Thyroid gland (tissue), 4 donors: ENCODE measurements around the gene CNRIP1. TPM values are rescaled to one million over a fixed set of nuclear protein-coding genes. Genes with fewer than 3 reads are reported as not detected.

Experiments
- DNase-seq, 2 donors: peaks; one replicate each; pipeline ENCODE4 v3.0.0-alpha.2; 2019
- H3K27ac ChIP-seq, 3 donors: fragments of 200-600 bp; sonication (generic); 1 replicate in 2 of 3; 2 replicates in 1 of 3; pipeline ENCODE4 v1.5.1; 2016 to 2019; ENCODE audit warnings: mild to moderate bottlenecking in 1 of 3, moderate library complexity in 1 of 3
- H3K27me3 ChIP-seq: fragments of 200-600 bp; sonication (generic); one replicate; pipeline ENCODE4 v1.5.1; 2019
- H3K36me3 ChIP-seq, 2 donors: fragments of 200-600 bp; sonication (generic); one replicate each; pipeline ENCODE4 v1.5.1; 2016 to 2019
- H3K4me1 ChIP-seq, 2 donors: fragments of 200-600 bp; sonication (generic); one replicate each; pipeline ENCODE4 v1.5.1; 2017 to 2019
- H3K4me3 ChIP-seq, 3 donors: fragments of 200-600 bp; sonication (generic); replicated peaks in 1 of 3; 1 replicate in 2 of 3; 2 replicates in 1 of 3; pipeline ENCODE4 v1.5.1; 2016; ENCODE audit warnings: mild to moderate bottlenecking in 1 of 3
- H3K9me3 ChIP-seq: fragments of 200-600 bp; sonication (generic); one replicate; pipeline ENCODE4 v1.5.1; 2017
- POLR2A ChIP-seq, 2 donors: fragments of 450-650 bp; IDR thresholded peaks; one replicate each; pipeline ENCODE4 v1.6.1; 2017; ENCODE audit warnings: antibody characterized with exemption in 2 of 2, mild to moderate bottlenecking in 2 of 2, moderate library complexity in 1 of 2
- WGBS, 2 donors: methylation state at CpG; one replicate each; pipeline ENCODE4 v1.1.5; 2017; 5-methylcytosine and 5-hydroxymethylcytosine counted together
- intact Hi-C: fragments of 100-400 bp; cut with DNase I; formaldehyde crosslinking; loops from one replicate; pipeline ENCODE4 v1.15.1; 2023
- total RNA-seq, 4 donors: library from RNA; depleted of rRNA; stranded (reverse); fragments of >200 nt; gene quantifications; one replicate each; pipeline ENCODE4 v1.2.3, GENCODE V29; 2016
- TF ChIP-seq, protein P1 (sequence below), 6 experiments: fragments of 200-600 bp in 3 of 6; fragments of 450-650 bp in 3 of 6; sonication (generic) in 3 of 6; IDR thresholded peaks; one replicate each; pipeline ENCODE4 v1.5.1; 2016 to 2019; ENCODE audit warnings: antibody characterized with exemption in 6 of 6, mild to moderate bottlenecking in 2 of 6, inconsistent platforms in 1 of 6, moderate library complexity in 1 of 6

Gene CNRIP1
- total RNA-seq, 4 donors from 2014 or later = 2.5 to 25.7 (median 17.1) TPM

DNA sequence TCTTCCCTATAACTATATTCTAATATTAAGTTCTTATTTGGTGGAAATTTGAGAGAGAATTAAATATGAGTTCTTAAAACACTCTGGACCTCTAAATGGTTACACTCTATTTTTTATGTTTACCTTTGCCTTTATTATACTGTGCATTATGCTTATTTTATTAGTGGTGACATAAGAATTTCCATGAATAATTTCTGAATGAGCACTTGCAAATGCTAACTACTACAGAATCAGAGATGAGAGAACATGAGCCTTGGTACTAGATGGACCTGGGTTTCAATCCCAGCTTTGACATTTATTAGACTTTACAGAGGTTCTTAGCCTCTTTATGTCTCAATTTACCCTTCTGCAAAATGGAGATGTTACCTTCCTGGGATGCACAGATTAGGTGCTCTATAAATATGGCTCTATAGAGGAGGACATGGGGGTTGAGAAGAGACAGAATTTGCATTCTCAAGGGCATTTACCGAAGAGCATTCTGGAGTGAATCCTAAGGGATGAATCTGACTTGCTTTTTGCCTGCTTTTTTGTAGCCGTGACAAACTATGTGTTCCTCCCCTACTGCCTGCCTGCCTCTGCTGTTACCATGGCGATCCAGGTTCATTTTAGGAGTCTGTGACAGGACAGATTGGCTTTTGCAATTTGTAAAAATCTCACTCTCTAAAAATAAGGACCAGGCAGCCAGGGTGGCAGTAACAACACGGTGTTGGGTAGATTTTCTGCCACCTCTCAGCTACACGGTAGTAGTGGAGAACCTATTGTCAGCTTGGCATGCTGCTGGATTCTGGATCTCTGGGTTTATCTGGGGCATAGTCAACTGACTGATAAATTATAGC is 20.7 kb upstream of the CNRIP1 start:
- intact Hi-C loops = no loop called here
- H3K27me3 ChIP-seq = no peaks in the 10 kb centered on the region
- H3K4me3 ChIP-seq = no peak overlapping the region
- WGBS, 2 donors = 52 to 53% methylated on average over 5 of the region's 5 CpGs
- no peaks in the 10 kb centered on the region for H3K4me1 ChIP-seq
- no peak for DNase-seq
- H3K36me3 ChIP-seq = no peaks in the 10 kb centered on the region
- H3K9me3 ChIP-seq = no peaks in the 10 kb centered on the region
- H3K27ac ChIP-seq = no peak overlapping the region
- TF ChIP-seq, protein P1, sequence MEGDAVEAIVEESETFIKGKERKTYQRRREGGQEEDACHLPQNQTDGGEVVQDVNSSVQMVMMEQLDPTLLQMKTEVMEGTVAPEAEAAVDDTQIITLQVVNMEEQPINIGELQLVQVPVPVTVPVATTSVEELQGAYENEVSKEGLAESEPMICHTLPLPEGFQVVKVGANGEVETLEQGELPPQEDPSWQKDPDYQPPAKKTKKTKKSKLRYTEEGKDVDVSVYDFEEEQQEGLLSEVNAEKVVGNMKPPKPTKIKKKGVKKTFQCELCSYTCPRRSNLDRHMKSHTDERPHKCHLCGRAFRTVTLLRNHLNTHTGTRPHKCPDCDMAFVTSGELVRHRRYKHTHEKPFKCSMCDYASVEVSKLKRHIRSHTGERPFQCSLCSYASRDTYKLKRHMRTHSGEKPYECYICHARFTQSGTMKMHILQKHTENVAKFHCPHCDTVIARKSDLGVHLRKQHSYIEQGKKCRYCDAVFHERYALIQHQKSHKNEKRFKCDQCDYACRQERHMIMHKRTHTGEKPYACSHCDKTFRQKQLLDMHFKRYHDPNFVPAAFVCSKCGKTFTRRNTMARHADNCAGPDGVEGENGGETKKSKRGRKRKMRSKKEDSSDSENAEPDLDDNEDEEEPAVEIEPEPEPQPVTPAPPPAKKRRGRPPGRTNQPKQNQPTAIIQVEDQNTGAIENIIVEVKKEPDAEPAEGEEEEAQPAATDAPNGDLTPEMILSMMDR (IDR thresholded peaks at IDR 0.05) = no peak
- TF ChIP-seq POLR2A (IDR thresholded peaks at IDR 0.05) = no peak

DNA sequence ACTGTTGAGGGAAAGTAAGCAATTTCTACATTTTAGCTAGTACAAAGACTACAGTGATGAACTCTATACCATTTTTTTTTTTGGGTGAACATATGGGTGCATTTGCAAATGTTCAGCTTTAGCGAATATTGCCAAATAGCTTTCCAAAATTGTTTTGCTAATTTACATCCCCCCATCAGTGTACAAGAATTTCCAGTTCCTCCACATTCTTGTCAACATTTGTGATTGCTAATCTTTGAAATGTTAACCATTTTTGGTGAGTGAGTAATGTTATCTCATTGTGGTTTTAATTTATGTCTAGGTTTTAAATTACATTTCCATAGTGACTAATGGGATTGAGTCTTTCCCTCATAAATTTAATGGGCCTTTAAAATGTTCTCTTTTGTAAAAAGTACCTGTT is 16.4 kb upstream of the CNRIP1 start:
- no peaks in the 10 kb centered on the region for H3K27me3 ChIP-seq
- H3K4me3 ChIP-seq = no peak overlapping the region
- DNase-seq = no peak
- WGBS, 2 donors = 82 to 92% methylated on average over 1 of the region's 1 CpG
- no peak overlapping the region for H3K27ac ChIP-seq
- no peaks in the 10 kb centered on the region for H3K36me3 ChIP-seq
- no peaks in the 10 kb centered on the region for H3K4me1 ChIP-seq
- TF ChIP-seq, protein P1 (IDR thresholded peaks at IDR 0.05) = no peak
- no peak for TF ChIP-seq POLR2A (IDR thresholded peaks at IDR 0.05)
- H3K9me3 ChIP-seq = no peaks in the 10 kb centered on the region
- intact Hi-C loops = no loop called here

DNA sequence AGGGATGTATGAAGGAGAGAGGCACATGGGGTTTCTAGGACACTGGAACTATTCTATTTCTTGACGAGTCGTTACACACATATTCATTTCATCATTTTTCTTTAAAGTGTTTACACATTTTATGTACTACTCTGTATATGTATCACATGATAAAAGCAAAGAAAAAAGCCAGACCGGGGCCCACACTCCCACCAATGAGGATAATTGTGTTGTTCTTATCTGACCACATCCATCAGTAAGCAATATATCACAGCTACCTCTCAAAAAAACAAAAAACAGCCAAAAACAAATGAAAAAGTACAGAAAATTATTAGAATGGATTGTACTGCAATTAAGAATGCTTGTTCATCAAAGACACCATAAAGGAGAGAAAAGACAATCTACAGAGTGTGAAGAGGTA is 14.2 kb upstream of the CNRIP1 start:
- TF ChIP-seq, protein P1 (IDR thresholded peaks at IDR 0.05) = no peak
- no peak for TF ChIP-seq POLR2A (IDR thresholded peaks at IDR 0.05)
- H3K27ac ChIP-seq = no peak overlapping the region
- H3K27me3 ChIP-seq = no peaks in the 10 kb centered on the region
- H3K4me1 ChIP-seq = no peaks in the 10 kb centered on the region
- no peaks in the 10 kb centered on the region for H3K9me3 ChIP-seq
- no peak overlapping the region for H3K4me3 ChIP-seq
- WGBS, 2 donors = 76 to 86% methylated on average over 3 of the region's 3 CpGs
- DNase-seq = no peak
- H3K36me3 ChIP-seq = no peaks in the 10 kb centered on the region
- intact Hi-C loops = no loop called here

DNA sequence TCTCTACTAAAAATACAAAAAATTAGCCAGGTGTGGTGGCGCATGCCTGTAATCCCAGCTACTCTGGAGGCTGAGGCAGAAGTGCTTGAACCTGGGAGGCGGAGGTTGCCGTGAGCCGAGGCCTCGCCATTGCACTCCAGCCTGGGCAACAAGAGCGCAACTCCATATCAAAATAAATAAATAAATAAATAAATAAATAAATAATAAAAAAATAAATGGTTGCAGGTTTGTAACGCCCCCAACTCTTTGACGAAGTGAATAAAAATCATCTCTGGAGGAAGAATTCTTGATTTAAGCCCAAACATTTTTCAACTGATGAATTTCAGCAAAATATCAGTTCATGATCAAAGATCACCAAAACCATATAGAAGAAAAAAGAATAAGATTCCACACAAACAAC is 13.3 kb upstream of the CNRIP1 start:
- DNase-seq = no peak
- H3K36me3 ChIP-seq = no peaks in the 10 kb centered on the region
- H3K27me3 ChIP-seq = no peaks in the 10 kb centered on the region
- H3K4me3 ChIP-seq = no peak overlapping the region
- WGBS, 2 donors = 84 to 90% methylated on average over 8 of the region's 8 CpGs
- no peaks in the 10 kb centered on the region for H3K9me3 ChIP-seq
- TF ChIP-seq, protein P1 (IDR thresholded peaks at IDR 0.05) = no peak
- no peak for TF ChIP-seq POLR2A (IDR thresholded peaks at IDR 0.05)
- no peaks in the 10 kb centered on the region for H3K4me1 ChIP-seq
- H3K27ac ChIP-seq = no peak overlapping the region
- intact Hi-C loops = no loop called here

DNA sequence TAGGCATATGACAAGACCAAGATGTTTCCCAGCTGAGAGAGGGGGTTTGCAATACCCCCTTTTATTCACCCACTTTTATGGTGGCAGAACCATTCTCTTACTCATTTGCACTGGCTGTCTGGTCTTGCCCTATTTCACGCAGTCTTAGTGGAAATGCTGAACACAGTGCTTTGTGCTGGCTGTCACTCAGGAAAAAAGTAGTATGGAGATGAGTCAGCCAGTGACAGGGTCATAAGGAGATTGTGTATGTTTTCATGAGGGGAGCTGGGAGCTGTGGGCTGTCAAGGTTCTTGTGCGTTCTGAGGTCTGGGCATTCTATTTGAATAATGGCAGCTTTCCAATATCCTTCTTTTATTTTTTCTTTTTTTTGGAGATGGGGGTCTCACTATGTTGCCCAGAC is 10.9 kb upstream of the CNRIP1 start:
- no peaks in the 10 kb centered on the region for H3K36me3 ChIP-seq
- H3K4me3 ChIP-seq = no peak overlapping the region
- no peak overlapping the region for H3K27ac ChIP-seq
- no peaks in the 10 kb centered on the region for H3K27me3 ChIP-seq
- no peaks in the 10 kb centered on the region for H3K4me1 ChIP-seq
- WGBS, 2 donors = 74 to 85% methylated on average over 2 of the region's 2 CpGs
- H3K9me3 ChIP-seq = no peaks in the 10 kb centered on the region
- TF ChIP-seq, protein P1 (IDR thresholded peaks at IDR 0.05) = no peak
- no peak for TF ChIP-seq POLR2A (IDR thresholded peaks at IDR 0.05)
- intact Hi-C loops = no loop called here
- DNase-seq = no peak
